SK-N-SH (cell line): ENCODE measurements around the gene ANKS1B. TPM values are rescaled to one million over a fixed set of nuclear protein-coding genes. Genes with fewer than 3 reads are reported as not detected.

Experiments used
- CTCF ChIA-PET: fragments of 300-600, 350-600 bp; formaldehyde crosslinking; extraction: SDS; loops from one replicate; lab custom pipeline; 2021; lab: Yijun Ruan, JAX
- POLR2A ChIA-PET: fragments of 350-600 bp; sonication (Branson Sonifier 250); formaldehyde crosslinking; extraction: SDS; loops from one replicate; lab custom pipeline; 2020; ENCODE audit warnings: antibody characterized with exemption, inconsistent platforms; lab: Yijun Ruan, JAX
- DNase-seq: peaks from one replicate; pipeline ENCODE4 v3.0.0; 2012
- H2AFZ ChIP-seq: fragments of 200-600 bp; sonication (generic); 2 replicates; pipeline ENCODE4 v1.8.1; 2016; ENCODE audit warnings: antibody characterized with exemption, mild to moderate bottlenecking, low read depth
- H3F3A ChIP-seq: fragments of 200-600 bp; sonication (generic); replicated peaks from 2 replicates; pipeline ENCODE3; 2016; ENCODE audit warnings: antibody characterized with exemption, mild to moderate bottlenecking; ENCODE audit not compliant: insufficient read depth
- H3K27ac ChIP-seq, 2 experiments: fragments of 200-500 bp in 1 of 2; fragments of 200-600 bp in 1 of 2; sonication (Bioruptor generic) in 1 of 2; sonication (generic), shearing (Covaris generic) in 1 of 2; 2 replicates each; pipeline versions ENCODE4 v1.5.1 to v1.6.1; 2014 to 2016; ENCODE audit warnings: low read depth in 2 of 2, inconsistent platforms in 1 of 2, low read length in 1 of 2, mild to moderate bottlenecking in 1 of 2, mixed read lengths in 1 of 2
- H3K27me3 ChIP-seq: fragments of 200-600 bp; sonication (generic), shearing (Covaris generic); 2 replicates; pipeline ENCODE4 v1.6.1; 2016; ENCODE audit warnings: mixed run types; ENCODE audit not compliant: insufficient read depth
- H3K36me3 ChIP-seq, 2 experiments: fragments of 200-500 bp in 1 of 2; fragments of 200-600 bp in 1 of 2; sonication (Bioruptor generic) in 1 of 2; sonication (generic) in 1 of 2; replicated peaks in 1 of 2; 2 replicates each; pipeline versions ENCODE3 to v1.5.1; 2014 to 2016; ENCODE audit warnings: low read length in 1 of 2, mild to moderate bottlenecking in 1 of 2; ENCODE audit not compliant: insufficient read depth in 2 of 2, control insufficient read depth in 1 of 2
- H3K4me1 ChIP-seq, 2 experiments: fragments of 200-500 bp in 1 of 2; fragments of 200-600 bp in 1 of 2; sonication (Bioruptor generic) in 1 of 2; sonication (generic), shearing (Covaris generic) in 1 of 2; 2 replicates each; pipeline versions ENCODE4 v1.5.1 to v1.6.1; 2014 to 2016; ENCODE audit warnings: low read depth in 1 of 2, low read length in 1 of 2, mixed run types in 1 of 2; ENCODE audit not compliant: insufficient read depth in 2 of 2, control insufficient read depth in 1 of 2
- H3K4me2 ChIP-seq: fragments of 200-600 bp; sonication (generic), shearing (Covaris generic); 2 replicates; pipeline ENCODE4 v1.6.1; 2017; ENCODE audit warnings: mixed run types
- H3K4me3 ChIP-seq, 2 experiments: fragments of 200-500 bp in 1 of 2; fragments of 200-600 bp in 1 of 2; sonication (Bioruptor generic) in 1 of 2; sonication (generic), shearing (Covaris generic) in 1 of 2; 2 replicates each; pipeline versions ENCODE4 v1.5.1 to v1.8.1; 2014 to 2016; ENCODE audit warnings: low read depth in 2 of 2, inconsistent platforms in 1 of 2, low read length in 1 of 2, mild to moderate bottlenecking in 1 of 2, mixed read lengths in 1 of 2, moderate library complexity in 1 of 2
- H3K79me2 ChIP-seq: fragments of 200-600 bp; sonication (generic); 2 replicates; pipeline ENCODE4 v1.8.1; 2017; ENCODE audit warnings: mild to moderate bottlenecking; ENCODE audit not compliant: insufficient read depth
- H3K9ac ChIP-seq: fragments of 200-600 bp; sonication (generic); 2 replicates; pipeline ENCODE4 v1.6.1; 2017; ENCODE audit warnings: mixed run types
- H3K9me2 ChIP-seq: fragments of 200-600 bp; sonication (generic); 2 replicates; pipeline ENCODE4 v1.6.1; 2017; ENCODE audit warnings: mixed run types
- H3K9me3 ChIP-seq: fragments of 200-600 bp; sonication (generic); 2 replicates; pipeline ENCODE4 v1.6.1; 2017; ENCODE audit warnings: mixed run types, mild to moderate bottlenecking, moderate library complexity
- H4K20me1 ChIP-seq: fragments of 200-600 bp; sonication (generic); 2 replicates; pipeline ENCODE4 v1.6.1; 2017; ENCODE audit warnings: mild to moderate bottlenecking, mixed run types; ENCODE audit not compliant: insufficient read depth
- CHD2 ChIP-seq: fragments of 150-350 bp; IDR thresholded peaks from 2 replicates; pipeline ENCODE4 v1.6.1; 2018; ENCODE audit warnings: low read length; ENCODE audit not compliant: partially characterized antibody
- ELF1 ChIP-seq: IDR thresholded peaks from 2 replicates; pipeline ENCODE4 v1.4.0; 2012
- EP300 ChIP-seq, 2 experiments: IDR thresholded peaks; 2 replicates each; pipeline versions ENCODE4 v1.4.0 to v1.6.1; 2012; ENCODE audit warnings: borderline replicate concordance in 1 of 2, low read depth in 1 of 2, low read length in 1 of 2
- EZH2phosphoT487 ChIP-seq: fragments of 200-600 bp; sonication (generic); IDR thresholded peaks from 2 replicates; pipeline ENCODE4 v1.6.1; 2017; ENCODE audit warnings: low read depth, mixed run types, mild to moderate bottlenecking, antibody characterized with exemption, moderate library complexity, borderline replicate concordance
- FOSL2 ChIP-seq: IDR thresholded peaks from 2 replicates; pipeline ENCODE4 v1.4.0; 2012; ENCODE audit warnings: low read depth, mild to moderate bottlenecking, moderate library complexity, borderline replicate concordance
- FOXJ3 ChIP-seq: sonication (generic); formaldehyde crosslinking; IDR thresholded peaks from 2 replicates; pipeline ENCODE4 v1.5.1; 2020; ENCODE audit warnings: mild to moderate bottlenecking, missing genetic modification reagents
- FOXM1 ChIP-seq: IDR thresholded peaks from 2 replicates; pipeline ENCODE4 v1.4.0; 2012; ENCODE audit warnings: low read depth, mild to moderate bottlenecking
- GATA2 ChIP-seq: sonication (generic); formaldehyde crosslinking; IDR thresholded peaks from 2 replicates; pipeline ENCODE4 v1.5.0; 2020; ENCODE audit warnings: mild to moderate bottlenecking, missing genetic modification reagents
- IRF3 ChIP-seq: fragments of 150-350 bp; IDR thresholded peaks from 2 replicates; pipeline ENCODE4 v1.6.1; 2016; ENCODE audit warnings: mild to moderate bottlenecking, low read depth, low read length
- MXI1 ChIP-seq: IDR thresholded peaks from 2 replicates; pipeline ENCODE4 v1.6.1; 2012; ENCODE audit warnings: mild to moderate bottlenecking, low read depth, low read length, improper control_type of control experiment
- NFIC ChIP-seq: IDR thresholded peaks from 2 replicates; pipeline ENCODE4 v1.4.0; 2012; ENCODE audit warnings: borderline replicate concordance
- NRF1 ChIP-seq: IDR thresholded peaks from 2 replicates; pipeline ENCODE4 v1.6.1; 2012; ENCODE audit warnings: low read depth, mild to moderate bottlenecking, low read length
- POLR2AphosphoS5 ChIP-seq: IDR thresholded peaks from 2 replicates; pipeline ENCODE4 v1.6.1; 2012; ENCODE audit warnings: low read depth, low read length
- RAD21 ChIP-seq: IDR thresholded peaks from 2 replicates; pipeline ENCODE4 v1.6.1; 2012; ENCODE audit warnings: mild to moderate bottlenecking, low read length
- TAF1 ChIP-seq: IDR thresholded peaks from 2 replicates; pipeline ENCODE4 v1.6.1; 2012; ENCODE audit warnings: low read depth, mild to moderate bottlenecking, low read length, moderate library complexity, borderline replicate concordance
- TEAD4 ChIP-seq: IDR thresholded peaks from 2 replicates; pipeline ENCODE4 v1.4.0; 2012; ENCODE audit warnings: mild to moderate bottlenecking, borderline replicate concordance; ENCODE audit not compliant: insufficient read depth
- WGBS: methylation state at CpG from one replicate; pipeline ENCODE4 v1.1.6; 2017; ENCODE audit warnings: low lambda C conversion rate; 5-methylcytosine and 5-hydroxymethylcytosine counted together
- polyA plus RNA-seq, 3 experiments: library from polyadenylated mRNA; depleted of rRNA; stranded (reverse); fragments of >200 nt; gene quantifications; 2 replicates each; pipeline ENCODE4 v1.2.3, GENCODE V29; 2012
- TF ChIP-seq, protein P1 (sequence below): IDR thresholded peaks from 2 replicates; pipeline ENCODE4; 2012

Gene ANKS1B
- polyA plus RNA-seq, 1 of the 3 experiments (the other 2 are of a cell fraction) = 1.8 TPM

GRCh38 chr12:98748463-98748862 lies 1236.3 kb downstream of the ANKS1B start:
- no peak overlapping the region for H3K27ac ChIP-seq
- no peak overlapping the region for H2AFZ ChIP-seq
- no peaks in the 10 kb centered on the region for H4K20me1 ChIP-seq
- no peak overlapping the region for H3K4me2 ChIP-seq
- H3K9ac ChIP-seq = no peak overlapping the region
- H3K36me3 ChIP-seq = no peaks in the 10 kb centered on the region
- TF ChIP-seq POLR2AphosphoS5 (no peak), RAD21 (no peak), NFIC (no peak), IRF3 (no peak), MXI1 (no peak), CHD2 (no peak), GATA2 (CRISPR knock-in tag) (no peak), NRF1 (no peak), TAF1 (no peak), EZH2phosphoT487 (no peak), EP300 (IDR thresholded peaks at IDR 0.05; ENCODE audit: borderline replicate concordance in 1 of 2, low read depth in 1 of 2, low read length in 1 of 2) (no peak), ELF1 (no peak), FOXM1 (no peak), FOXJ3 (no peak), TEAD4 (no peak), FOSL2 (no peak)
- TF ChIP-seq, protein P1, sequence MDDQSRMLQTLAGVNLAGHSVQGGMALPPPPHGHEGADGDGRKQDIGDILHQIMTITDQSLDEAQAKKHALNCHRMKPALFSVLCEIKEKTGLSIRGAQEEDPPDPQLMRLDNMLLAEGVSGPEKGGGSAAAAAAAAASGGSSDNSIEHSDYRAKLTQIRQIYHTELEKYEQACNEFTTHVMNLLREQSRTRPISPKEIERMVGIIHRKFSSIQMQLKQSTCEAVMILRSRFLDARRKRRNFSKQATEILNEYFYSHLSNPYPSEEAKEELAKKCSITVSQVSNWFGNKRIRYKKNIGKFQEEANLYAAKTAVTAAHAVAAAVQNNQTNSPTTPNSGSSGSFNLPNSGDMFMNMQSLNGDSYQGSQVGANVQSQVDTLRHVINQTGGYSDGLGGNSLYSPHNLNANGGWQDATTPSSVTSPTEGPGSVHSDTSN = no peak
- H3K4me1 ChIP-seq = peaks cover 4 to 8% of the 10 kb centered on the region in 2 experiments; a peak in 2 of 4 replicates
- POLR2A ChIA-PET = no interaction called here
- no peaks in the 10 kb centered on the region for H3K27me3 ChIP-seq
- no peaks in the 10 kb centered on the region for H3K79me2 ChIP-seq
- CTCF ChIA-PET = no interaction called here
- WGBS = 72% methylated on average over 2 of the region's 3 CpGs
- H3F3A ChIP-seq = no peaks in the 10 kb centered on the region
- H3K9me3 ChIP-seq = no peaks in the 10 kb centered on the region
- H3K9me2 ChIP-seq = no peaks in the 10 kb centered on the region
- H3K4me3 ChIP-seq = no peak overlapping the region
- DNase-seq = no peak
